PFSK-1 (cell line): ENCODE data around the gene OSBPL9.

ENCODE experiments used
- FOXP2 ChIP-seq: optimal IDR thresholded peaks from 2 replicates; pipeline ENCODE3; 2011; ENCODE audit warnings: borderline replicate concordance, control low read depth, inconsistent platforms; ENCODE audit not compliant: insufficient read depth; ENCODE audit errors: extremely low read length, extremely low read depth
- POLR2AphosphoS5 ChIP-seq: IDR thresholded peaks from 2 replicates; pipeline ENCODE4 v1.6.1; 2012; ENCODE audit warnings: low read depth, mild to moderate bottlenecking, control low read depth, low read length, moderate library complexity
- SIN3A ChIP-seq: IDR thresholded peaks from 2 replicates; pipeline ENCODE4 v1.6.1; 2012; ENCODE audit warnings: mild to moderate bottlenecking, low read length, moderate library complexity, borderline replicate concordance; ENCODE audit not compliant: insufficient read depth
- TAF1 ChIP-seq: IDR thresholded peaks from 2 replicates; pipeline ENCODE4 v1.6.1; 2012; ENCODE audit warnings: low read length, control low read depth, borderline replicate concordance; ENCODE audit not compliant: insufficient read depth
- TF ChIP-seq, protein P1 (sequence below), 2 experiments: IDR thresholded peaks; 2 replicates each; pipeline versions ENCODE4 v1.6.1 to v1.8.0; 2011 to 2012; ENCODE audit warnings: low read depth in 2 of 2, low read length in 2 of 2, control low read depth in 1 of 2, inconsistent platforms in 1 of 2, mild to moderate bottlenecking in 1 of 2, moderate library complexity in 1 of 2; ENCODE audit not compliant: insufficient read depth in 1 of 2

Gene OSBPL9

DNA sequence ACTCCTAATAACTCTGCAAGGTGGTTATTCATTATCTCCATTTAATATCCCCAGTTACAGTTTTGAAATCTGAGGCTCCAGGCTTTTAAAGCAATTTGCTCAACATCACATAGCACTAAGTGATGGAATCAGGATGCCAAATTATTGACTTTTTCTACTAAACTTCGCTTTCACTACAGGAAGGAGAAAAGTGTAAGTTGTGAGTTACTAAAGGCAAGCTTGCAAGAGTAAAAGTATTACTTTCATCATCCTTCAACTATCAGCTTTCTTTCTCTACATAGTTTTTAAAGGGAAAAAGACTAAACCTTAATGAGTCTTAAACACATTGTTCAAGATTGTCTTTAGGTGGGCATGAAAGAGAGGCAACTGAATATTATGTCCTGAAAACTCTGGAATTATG is 1.8 kb downstream of the OSBPL9 start:
- no peak for TF ChIP-seq SIN3A
- no peak for TF ChIP-seq TAF1
- TF ChIP-seq, protein P1, sequence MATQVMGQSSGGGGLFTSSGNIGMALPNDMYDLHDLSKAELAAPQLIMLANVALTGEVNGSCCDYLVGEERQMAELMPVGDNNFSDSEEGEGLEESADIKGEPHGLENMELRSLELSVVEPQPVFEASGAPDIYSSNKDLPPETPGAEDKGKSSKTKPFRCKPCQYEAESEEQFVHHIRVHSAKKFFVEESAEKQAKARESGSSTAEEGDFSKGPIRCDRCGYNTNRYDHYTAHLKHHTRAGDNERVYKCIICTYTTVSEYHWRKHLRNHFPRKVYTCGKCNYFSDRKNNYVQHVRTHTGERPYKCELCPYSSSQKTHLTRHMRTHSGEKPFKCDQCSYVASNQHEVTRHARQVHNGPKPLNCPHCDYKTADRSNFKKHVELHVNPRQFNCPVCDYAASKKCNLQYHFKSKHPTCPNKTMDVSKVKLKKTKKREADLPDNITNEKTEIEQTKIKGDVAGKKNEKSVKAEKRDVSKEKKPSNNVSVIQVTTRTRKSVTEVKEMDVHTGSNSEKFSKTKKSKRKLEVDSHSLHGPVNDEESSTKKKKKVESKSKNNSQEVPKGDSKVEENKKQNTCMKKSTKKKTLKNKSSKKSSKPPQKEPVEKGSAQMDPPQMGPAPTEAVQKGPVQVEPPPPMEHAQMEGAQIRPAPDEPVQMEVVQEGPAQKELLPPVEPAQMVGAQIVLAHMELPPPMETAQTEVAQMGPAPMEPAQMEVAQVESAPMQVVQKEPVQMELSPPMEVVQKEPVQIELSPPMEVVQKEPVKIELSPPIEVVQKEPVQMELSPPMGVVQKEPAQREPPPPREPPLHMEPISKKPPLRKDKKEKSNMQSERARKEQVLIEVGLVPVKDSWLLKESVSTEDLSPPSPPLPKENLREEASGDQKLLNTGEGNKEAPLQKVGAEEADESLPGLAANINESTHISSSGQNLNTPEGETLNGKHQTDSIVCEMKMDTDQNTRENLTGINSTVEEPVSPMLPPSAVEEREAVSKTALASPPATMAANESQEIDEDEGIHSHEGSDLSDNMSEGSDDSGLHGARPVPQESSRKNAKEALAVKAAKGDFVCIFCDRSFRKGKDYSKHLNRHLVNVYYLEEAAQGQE (IDR thresholded peaks at IDR 0.05; ENCODE audit: insufficient read depth in 1 of 2, low read depth in 2 of 2, low read length in 2 of 2) = no peak

DNA sequence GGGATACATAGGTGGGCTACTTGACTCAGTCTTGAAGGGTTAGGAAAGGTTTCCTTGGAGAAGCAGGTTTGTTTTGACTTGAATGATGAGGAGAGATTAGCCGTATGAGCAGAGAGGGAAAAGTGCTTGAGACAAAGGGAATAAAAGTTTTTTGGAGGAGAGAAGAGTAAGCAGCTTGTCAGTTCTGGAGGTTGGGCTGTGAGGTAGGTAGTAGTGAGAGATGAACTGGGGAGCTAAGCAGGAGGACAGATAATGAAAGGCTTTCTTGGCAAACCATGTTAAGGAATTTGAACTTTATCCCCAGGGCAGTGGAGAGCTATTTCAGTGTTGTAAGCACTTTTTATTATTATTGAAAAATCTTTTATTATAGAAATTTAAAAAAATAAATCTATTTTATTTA is 3.6 kb downstream of the OSBPL9 start:
- no peak for TF ChIP-seq TAF1
- no peak for TF ChIP-seq SIN3A
- no peak for TF ChIP-seq FOXP2
- TF ChIP-seq POLR2AphosphoS5 = no peak
- TF ChIP-seq, protein P1 (IDR thresholded peaks at IDR 0.05; ENCODE audit: insufficient read depth in 1 of 2, low read depth in 2 of 2, low read length in 2 of 2) = no peak

DNA sequence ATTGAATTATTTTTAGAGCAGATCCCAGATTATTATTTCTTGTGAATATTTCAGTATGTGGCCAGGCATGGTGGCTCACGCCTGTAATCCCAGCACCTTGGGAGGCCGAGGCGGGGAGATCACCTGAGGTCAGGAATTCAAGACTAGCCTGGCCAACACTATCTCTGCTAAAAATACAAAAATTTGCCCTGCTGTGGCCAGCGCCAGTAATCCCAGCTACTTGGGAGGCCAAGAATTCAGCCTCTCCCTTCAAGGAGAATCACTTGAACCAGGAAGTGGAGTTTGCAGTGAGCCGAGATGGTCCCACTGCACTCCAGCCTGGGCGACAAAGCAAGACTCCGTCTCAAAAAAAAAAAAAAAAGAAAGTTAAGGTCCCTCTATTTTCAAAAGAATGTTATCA is 4.3 kb downstream of the OSBPL9 start:
- TF ChIP-seq TAF1 (no peak), SIN3A (no peak), FOXP2 (no peak), POLR2AphosphoS5 (no peak)
- TF ChIP-seq, protein P1 (IDR thresholded peaks at IDR 0.05; ENCODE audit: insufficient read depth in 1 of 2, low read depth in 2 of 2, low read length in 2 of 2) = no peak

DNA sequence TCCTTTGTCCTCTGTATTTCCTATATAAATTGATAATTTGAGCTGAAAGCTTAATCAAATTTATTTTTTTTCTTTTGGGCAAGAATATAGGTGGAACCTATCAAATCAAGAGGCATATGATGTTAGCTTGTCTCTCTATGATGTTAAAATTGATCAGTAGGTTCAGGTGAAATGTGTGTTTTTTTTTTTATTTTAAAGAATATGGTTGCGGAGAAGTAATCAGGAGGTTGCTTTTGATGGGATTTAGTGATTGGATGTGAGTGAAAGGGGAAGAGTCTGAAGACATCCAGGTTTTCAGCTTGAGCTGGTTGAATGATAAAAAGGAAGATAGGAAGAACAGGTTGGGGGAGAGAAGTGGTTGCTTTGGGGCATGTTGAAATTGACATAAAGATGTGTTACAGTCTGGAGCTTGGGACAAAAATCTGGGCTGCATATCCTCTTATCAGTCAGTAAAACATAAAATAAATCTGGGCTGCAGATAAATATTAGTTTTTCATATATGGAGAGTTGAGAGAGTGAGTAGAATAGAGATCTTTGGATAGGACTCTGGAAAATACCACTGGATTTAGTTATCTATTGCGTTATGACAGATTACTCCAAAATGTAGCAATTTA is 5.1 kb downstream of the OSBPL9 start:
- TF ChIP-seq TAF1 = no peak

DNA sequence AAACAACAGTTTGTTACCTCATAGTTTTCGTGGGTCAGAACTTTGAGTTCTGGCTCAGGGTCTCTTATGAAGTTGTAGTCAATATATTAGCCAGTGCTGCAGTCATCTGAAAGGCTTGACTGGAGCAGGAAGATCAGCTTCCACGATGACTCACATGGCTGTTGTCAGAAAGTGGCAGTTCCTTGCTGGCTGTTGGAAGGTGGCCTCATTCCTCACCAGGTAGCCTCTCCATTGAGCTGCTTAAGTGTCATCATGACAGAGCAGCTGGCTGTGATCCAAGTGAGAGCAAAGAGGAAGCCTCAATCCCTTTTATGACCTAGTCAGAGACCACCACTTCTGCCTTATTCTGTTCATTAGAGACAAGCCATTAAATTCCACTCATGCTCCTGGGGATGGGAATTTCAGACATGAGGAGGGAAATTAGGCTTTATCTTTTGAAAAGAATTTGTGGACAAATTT is 5.6 kb downstream of the OSBPL9 start:
- no peak for TF ChIP-seq POLR2AphosphoS5

DNA sequence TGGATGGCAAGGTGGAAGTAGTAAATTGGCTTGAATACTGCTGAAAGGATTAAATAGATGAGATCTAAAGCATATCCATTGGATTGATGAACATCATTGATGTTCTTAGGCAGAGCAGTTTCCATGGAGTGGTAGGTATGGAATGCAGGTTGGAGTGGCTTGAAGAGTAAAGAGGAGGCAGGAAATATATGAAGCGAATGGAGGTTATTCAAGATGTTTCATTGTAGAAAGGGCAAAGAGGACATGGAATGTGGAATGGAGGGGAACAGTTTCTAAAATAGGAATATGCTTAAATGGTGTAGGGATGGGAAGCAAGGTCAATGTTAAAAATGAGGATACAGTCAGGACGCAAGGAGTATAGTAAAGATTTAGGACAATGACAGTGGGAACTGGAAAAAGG is 6.1 kb downstream of the OSBPL9 start:
- TF ChIP-seq TAF1 = no peak
- TF ChIP-seq FOXP2 = no peak
- TF ChIP-seq, protein P1 (IDR thresholded peaks at IDR 0.05; ENCODE audit: insufficient read depth in 1 of 2, low read depth in 2 of 2, low read length in 2 of 2) = no peak
- no peak for TF ChIP-seq POLR2AphosphoS5
- no peak for TF ChIP-seq SIN3A
